DOHH2 (cell line): Measurements from ENCODE around the gene ARID1B.
A peak's percentile ranks its signal among the peaks of the same experiment; 100 is the strongest.

Experiments used
- H3F3A ChIP-seq: fragments of 200-600 bp; sonication (generic), shearing (Covaris generic); 2 replicates; pipeline ENCODE4 v1.6.0; 2016; ENCODE audit warnings: antibody characterized with exemption, mild to moderate bottlenecking; ENCODE audit not compliant: control insufficient read depth, insufficient read depth
- H3K27ac ChIP-seq: fragments of 200-600 bp; sonication (generic); 2 replicates; pipeline ENCODE4 v1.5.1; 2014; ENCODE audit warnings: low read depth, mild to moderate bottlenecking, low read length, moderate library complexity
- H3K27me3 ChIP-seq: fragments of 200-600 bp; sonication (generic); 2 replicates; pipeline ENCODE4 v1.6.1; 2014; ENCODE audit warnings: mild to moderate bottlenecking, low read length, mixed read lengths; ENCODE audit not compliant: control insufficient read depth
- H3K36me3 ChIP-seq: fragments of 200-600 bp; sonication (generic); 2 replicates; pipeline ENCODE4 v1.6.1; 2014; ENCODE audit warnings: mild to moderate bottlenecking, low read length, moderate library complexity, mixed read lengths; ENCODE audit not compliant: control insufficient read depth
- H3K4me1 ChIP-seq: fragments of 200-600 bp; sonication (generic); 2 replicates; pipeline ENCODE4 v1.6.1; 2014; ENCODE audit warnings: mild to moderate bottlenecking, low read length, mixed read lengths; ENCODE audit not compliant: control insufficient read depth
- H3K4me2 ChIP-seq: fragments of 200-600 bp; sonication (generic); 2 replicates; pipeline ENCODE4 v1.6.0; 2014; ENCODE audit warnings: mild to moderate bottlenecking, low read length, moderate library complexity
- H3K4me3 ChIP-seq: fragments of 200-600 bp; sonication (generic); 2 replicates; pipeline ENCODE4 v1.5.1; 2014; ENCODE audit warnings: mild to moderate bottlenecking, low read length, mixed read lengths
- H3K79me2 ChIP-seq: fragments of 200-600 bp; sonication (generic); 2 replicates; pipeline ENCODE4 v1.6.1; 2014; ENCODE audit warnings: mild to moderate bottlenecking, low read length, mixed read lengths; ENCODE audit not compliant: control insufficient read depth
- H3K9me2 ChIP-seq: fragments of 200-600 bp; sonication (generic); replicated peaks from 2 replicates; pipeline ENCODE4 v1.6.1; 2014; ENCODE audit warnings: mild to moderate bottlenecking, low read length, mixed read lengths; ENCODE audit not compliant: control insufficient read depth
- H3K9me3 ChIP-seq: fragments of 200-600 bp; sonication (generic); 2 replicates; pipeline ENCODE4 v1.6.1; 2014; ENCODE audit warnings: antibody characterized with exemption, low read length, mixed read lengths; ENCODE audit not compliant: control insufficient read depth, insufficient read depth
- H4K20me1 ChIP-seq: fragments of 200-600 bp; sonication (generic); 2 replicates; pipeline ENCODE4 v1.6.0; 2014; ENCODE audit warnings: low read depth, mild to moderate bottlenecking, antibody characterized with exemption, low read length, moderate library complexity; ENCODE audit not compliant: control insufficient read depth, insufficient read depth
- CTCF ChIP-seq: fragments of 200-600 bp; sonication (generic); IDR thresholded peaks from one replicate; pipeline ENCODE4 v1.5.1; 2014; ENCODE audit warnings: antibody characterized with exemption, mild to moderate bottlenecking, low read depth, low read length; ENCODE audit not compliant: poor library complexity, severe bottlenecking
- EZH2phosphoT487 ChIP-seq: fragments of 200-600 bp; sonication (generic); IDR thresholded peaks from 2 replicates; pipeline ENCODE4 v1.6.1; 2017; ENCODE audit warnings: borderline replicate concordance, mild to moderate bottlenecking, antibody characterized with exemption, low read length, moderate library complexity, mixed read lengths

ARID1B gene

GRCh38 chr6:156773476-156773875, 3.7 kb upstream of the ARID1B start:
- no peaks in the 10 kb centered on the region for H3K9me2 ChIP-seq
- H3K27ac ChIP-seq, result no peak overlapping the region
- peaks cover 25% of the 10 kb centered on the region for H3K79me2 ChIP-seq
- peaks cover 22% of the 10 kb centered on the region for H3F3A ChIP-seq
- H3K36me3 ChIP-seq, result peaks cover 6% of the 10 kb centered on the region; the same call in 1 of the 2 replicates
- H3K4me2 ChIP-seq, result no peak overlapping the region
- H3K4me3 ChIP-seq, result no peak overlapping the region
- TF ChIP-seq EZH2phosphoT487, result no peak
- H3K9me3 ChIP-seq, result no peaks in the 10 kb centered on the region
- H4K20me1 ChIP-seq, result no peaks in the 10 kb centered on the region
- no peaks in the 10 kb centered on the region for H3K27me3 ChIP-seq
- H3K4me1 ChIP-seq, result peaks cover 54% of the 10 kb centered on the region

- H3K36me3 ChIP-seq, result peaks cover 6% of the 10 kb centered on the region; the same call in 1 of the 2 replicates
- H3F3A ChIP-seq, result peaks cover 22% of the 10 kb centered on the region
- peak overlapping the region; percentile 89; the same call in 1 of the 2 replicates for H3K4me2 ChIP-seq
- no peaks in the 10 kb centered on the region for H3K9me2 ChIP-seq
- no peak for TF ChIP-seq CTCF
- TF ChIP-seq EZH2phosphoT487, result no peak
- no peaks in the 10 kb centered on the region for H3K27me3 ChIP-seq
- H3K79me2 ChIP-seq, result peaks cover 32% of the 10 kb centered on the region
- H3K27ac ChIP-seq, result no peak overlapping the region
- no peaks in the 10 kb centered on the region for H3K9me3 ChIP-seq
- no peak overlapping the region for H3K4me3 ChIP-seq
- H4K20me1 ChIP-seq, result no peaks in the 10 kb centered on the region
- peaks cover 47% of the 10 kb centered on the region for H3K4me1 ChIP-seq
Measured at GRCh38 chr6:156773935-156774852, 3.0 kb upstream of the ARID1B start.

GRCh38 chr6:156774863-156775405, 2.2 kb upstream of the ARID1B start:
- no peak overlapping the region for H3K27ac ChIP-seq

More at GRCh38 chr6:156774863-156775405, 2.2 kb upstream of the ARID1B start:
- peaks cover 22% of the 10 kb centered on the region for H3F3A ChIP-seq
- no peaks in the 10 kb centered on the region for H3K27me3 ChIP-seq
- peaks cover 39% of the 10 kb centered on the region for H3K79me2 ChIP-seq
- H4K20me1 ChIP-seq, result no peaks in the 10 kb centered on the region
- H3K4me2 ChIP-seq, result peak overlapping the region; percentile 89
- no peaks in the 10 kb centered on the region for H3K9me3 ChIP-seq
- TF ChIP-seq CTCF (no peak), EZH2phosphoT487 (no peak)
- H3K4me3 ChIP-seq, result no peak overlapping the region
- H3K9me2 ChIP-seq, result no peaks in the 10 kb centered on the region
- peaks cover 10% of the 10 kb centered on the region for H3K36me3 ChIP-seq
- peaks cover 39% of the 10 kb centered on the region for H3K4me1 ChIP-seq
